GM10847 (cell line): ENCODE results near the gene AMIGO1.

Experiments
- POLR2A ChIP-seq: IDR thresholded peaks from 2 replicates; pipeline ENCODE4 v1.6.1; 2011; ENCODE audit not compliant: insufficient read length; ENCODE audit errors: extremely low read depth

The AMIGO1 gene

GRCh38 chr1:109522026-109522425 is 12.5 kb upstream of the AMIGO1 start:
- no peak for TF ChIP-seq POLR2A

- no peak for TF ChIP-seq POLR2A
Observed at GRCh38 chr1:109521002-109521951, 11.8 kb upstream of the AMIGO1 start.

GRCh38 chr1:109517337-109517736 is 7.8 kb upstream of the AMIGO1 start:
- no peak for TF ChIP-seq POLR2A

GRCh38 chr1:109516872-109517271 is 7.3 kb upstream of the AMIGO1 start:
- TF ChIP-seq POLR2A = no peak

GRCh38 chr1:109514846-109515245 is 5.3 kb upstream of the AMIGO1 start:
- TF ChIP-seq POLR2A = no peak

GRCh38 chr1:109513110-109513710 is 3.7 kb upstream of the AMIGO1 start:
- no peak for TF ChIP-seq POLR2A

- no peak for TF ChIP-seq POLR2A
Observed at GRCh38 chr1:109508873-109509175, 703 bp downstream of the AMIGO1 start.

- no peak for TF ChIP-seq POLR2A
Observed at GRCh38 chr1:109508001-109508872, 1.3 kb downstream of the AMIGO1 start.

GRCh38 chr1:109504974-109505373 is 4.6 kb downstream of the AMIGO1 start:
- no peak for TF ChIP-seq POLR2A

- no peak for TF ChIP-seq POLR2A
Observed at GRCh38 chr1:109503935-109504334, 5.6 kb downstream of the AMIGO1 start.

- no peak for TF ChIP-seq POLR2A
Observed at GRCh38 chr1:109502364-109502851, 7.1 kb downstream of the AMIGO1 start.

GRCh38 chr1:109501644-109502363 is 7.7 kb downstream of the AMIGO1 start:
- TF ChIP-seq POLR2A = no peak

GRCh38 chr1:109500941-109501381 is 8.6 kb downstream of the AMIGO1 start:
- no peak for TF ChIP-seq POLR2A

- TF ChIP-seq POLR2A = no peak
Observed at GRCh38 chr1:109499661-109500536, 9.6 kb downstream of the AMIGO1 start.
